Activated CD4-positive, alpha-beta T cell treated with anti-CD3 and anti-CD28 coated beads for 24 hours (primary cell): ENCODE results near the gene NCMAP.
"Not testable (repeated sequence)": the region's sequence is repeated elsewhere in the genome, so short reads cannot be mapped to it uniquely, and the experiment has no call there.

Experiments used
- DNase-seq, 2 donors: peaks; one replicate each; pipeline ENCODE4 v3.0.0-alpha.2; 2020; ENCODE audit warnings: low read depth in 2 of 2

NCMAP gene

GRCh38 chr1:24541711-24542346, 14.1 kb upstream of the NCMAP start:
- peak in 1 of 2 donors; percentile 30 for DNase-seq

DNA sequence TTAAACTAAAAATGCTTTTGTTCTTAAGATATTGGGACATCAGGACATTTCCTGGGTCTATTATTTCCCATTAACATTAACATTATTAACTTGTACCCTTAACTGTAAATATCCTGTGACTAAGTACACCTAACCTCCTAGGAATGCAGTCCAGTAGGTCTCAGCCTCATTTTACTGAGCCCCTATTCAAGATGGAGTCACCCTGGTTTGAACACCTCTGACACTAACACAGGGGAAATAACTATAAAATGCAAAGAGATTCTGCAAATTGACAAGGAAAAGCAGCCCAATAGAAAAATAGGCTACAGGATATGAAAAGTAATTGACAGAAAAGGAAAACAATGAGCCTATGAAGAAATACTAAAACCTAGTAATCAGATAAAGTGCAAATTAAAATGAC, 11.6 kb upstream of the NCMAP start:
- no peak for DNase-seq

DNA sequence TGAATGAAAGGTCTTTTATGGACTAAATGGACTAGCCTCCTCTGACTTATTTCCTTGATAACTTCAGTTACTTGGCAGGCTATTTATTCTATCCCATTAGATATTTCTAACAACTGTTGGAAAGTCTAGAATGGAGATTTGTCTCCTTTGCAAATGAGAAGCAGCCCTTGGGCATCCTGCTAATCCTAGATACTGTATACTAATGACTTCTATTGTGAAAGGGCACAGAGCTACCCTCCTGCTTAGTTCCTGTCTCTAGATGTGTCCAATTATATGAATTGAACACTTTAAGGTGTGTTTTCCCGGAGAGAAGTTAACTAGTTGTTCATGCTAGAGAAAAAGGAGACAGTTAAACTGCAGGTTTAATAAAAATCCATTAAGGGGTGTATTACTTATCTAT, 10.2 kb upstream of the NCMAP start:
- no peak for DNase-seq

DNA sequence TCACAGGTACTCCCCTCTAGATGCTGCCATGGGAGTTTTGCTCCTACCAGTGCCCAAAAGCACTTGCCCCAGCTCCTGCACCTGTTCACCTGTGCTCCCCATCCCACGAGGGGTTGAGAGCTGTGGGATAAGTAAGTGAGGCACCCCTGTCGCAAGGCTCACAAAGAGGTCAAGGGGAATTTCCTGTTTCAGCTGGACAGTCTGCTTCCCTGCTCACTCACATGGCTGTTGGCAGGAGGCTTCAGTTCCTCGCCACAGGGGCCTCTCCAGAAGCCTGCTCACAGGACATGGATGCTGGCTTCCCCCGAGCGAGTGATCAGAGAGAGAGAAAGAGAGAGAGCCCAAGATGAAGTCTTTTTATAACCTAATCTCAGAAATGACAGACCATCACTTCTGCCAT, 8.7 kb upstream of the NCMAP start:
- DNase-seq, result no peak

GRCh38 chr1:24548070-24548469, 7.8 kb upstream of the NCMAP start:
- no peak for DNase-seq

GRCh38 chr1:24549210-24549609, 6.7 kb upstream of the NCMAP start:
- DNase-seq, result not testable (repeated sequence)

GRCh38 chr1:24551290-24551959, 4.5 kb upstream of the NCMAP start:
- no peak for DNase-seq

GRCh38 chr1:24551960-24552571, 3.8 kb upstream of the NCMAP start:
- no peak for DNase-seq

DNA sequence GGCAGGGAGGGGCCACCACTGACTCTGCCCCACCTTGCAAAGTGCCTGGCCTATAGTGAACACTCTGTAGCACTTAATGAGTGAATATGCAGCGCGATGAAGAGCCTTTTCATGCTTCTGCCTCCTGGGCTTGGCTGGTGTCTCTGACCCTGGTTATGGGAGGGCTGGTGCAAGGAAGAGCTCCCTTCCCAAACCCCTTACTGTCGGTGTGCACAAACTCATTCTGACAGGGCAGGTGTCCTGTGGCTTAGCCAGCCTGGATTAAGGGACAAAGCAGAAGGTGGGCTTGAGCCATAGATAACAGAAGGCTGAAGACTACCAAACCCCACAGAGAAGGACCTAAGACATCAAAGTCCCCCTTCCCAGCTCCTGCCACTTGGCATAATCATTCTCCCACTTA, 2.0 kb upstream of the NCMAP start:
- DNase-seq, result no peak

DNA sequence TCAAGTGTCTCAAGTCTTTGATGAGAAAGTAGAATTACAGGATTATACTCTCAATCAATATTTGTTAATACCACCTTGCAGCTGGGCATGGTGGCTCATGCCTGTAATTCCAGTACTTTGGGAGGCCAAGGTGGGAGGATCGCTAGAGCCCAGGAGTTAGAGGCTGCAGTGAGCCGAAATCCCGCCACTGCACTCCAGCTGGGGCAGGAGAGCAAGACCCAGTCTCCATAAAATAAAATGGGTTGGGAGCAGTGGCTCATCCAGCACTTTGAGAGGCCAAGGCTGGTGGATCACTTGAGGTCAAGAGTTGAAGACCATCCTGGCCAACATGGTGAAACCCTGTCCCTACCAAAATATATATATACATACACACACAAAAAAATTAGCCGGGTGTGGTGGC, 1.2 kb upstream of the NCMAP start:
- DNase-seq, result no peak

GRCh38 chr1:24556414-24556795, 518 bp downstream of the NCMAP start:
- DNase-seq, result no peak

GRCh38 chr1:24557220-24557619, 1.3 kb downstream of the NCMAP start:
- DNase-seq, result no peak

GRCh38 chr1:24557711-24558131, 1.8 kb downstream of the NCMAP start:
- DNase-seq, result no peak

- DNase-seq, result no peak
Measured at GRCh38 chr1:24558455-24558854, 2.6 kb downstream of the NCMAP start.

DNA sequence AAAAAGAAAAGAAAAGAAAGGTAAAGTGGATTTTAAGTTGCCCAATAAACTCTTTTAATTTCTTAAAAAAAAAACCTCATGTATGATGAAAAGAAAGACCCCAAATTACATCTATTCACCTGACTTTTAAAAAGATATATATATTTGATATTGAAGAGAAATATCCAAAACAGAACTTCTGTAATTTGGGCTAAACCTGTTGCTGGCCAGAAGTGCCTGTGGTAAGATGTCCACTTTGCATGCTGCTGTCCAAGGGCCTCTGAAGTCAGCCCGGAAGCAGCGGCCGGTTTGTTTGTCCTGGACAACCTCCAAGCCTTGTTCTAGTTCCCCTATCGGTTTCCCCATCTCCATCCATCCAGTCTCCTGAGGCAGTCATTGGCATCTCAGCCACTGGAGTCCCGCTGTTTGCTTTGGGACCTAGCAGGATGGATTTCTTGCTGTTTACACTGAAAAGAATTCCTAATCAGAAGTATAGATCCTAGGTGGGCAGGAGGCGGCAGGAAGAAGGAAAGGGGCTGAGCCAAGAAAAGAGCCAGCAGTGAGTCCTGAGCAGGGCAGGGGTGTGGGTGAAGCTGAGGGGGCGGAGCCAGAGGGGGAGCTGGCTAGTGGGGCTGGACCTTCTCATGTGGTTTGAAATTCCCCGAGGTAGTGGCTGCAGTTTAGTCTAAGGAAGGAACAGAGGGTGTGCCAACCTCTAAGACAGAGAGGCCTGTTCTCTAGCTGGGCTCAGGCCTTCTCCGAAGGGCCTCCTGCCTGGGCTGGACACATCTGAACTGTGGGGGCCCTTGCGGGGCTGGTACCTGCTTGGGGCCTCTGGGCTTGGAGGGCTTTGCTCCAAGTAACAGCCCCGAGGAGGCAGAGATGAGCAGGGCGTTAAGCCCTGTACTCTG, 3.3 kb downstream of the NCMAP start:
- DNase-seq, result no peak

GRCh38 chr1:24560361-24560760, 4.5 kb downstream of the NCMAP start:
- no peak for DNase-seq

- no peak for DNase-seq
Measured at GRCh38 chr1:24562625-24563024, 6.7 kb downstream of the NCMAP start.

GRCh38 chr1:24564695-24565094, 8.8 kb downstream of the NCMAP start:
- no peak for DNase-seq

DNA sequence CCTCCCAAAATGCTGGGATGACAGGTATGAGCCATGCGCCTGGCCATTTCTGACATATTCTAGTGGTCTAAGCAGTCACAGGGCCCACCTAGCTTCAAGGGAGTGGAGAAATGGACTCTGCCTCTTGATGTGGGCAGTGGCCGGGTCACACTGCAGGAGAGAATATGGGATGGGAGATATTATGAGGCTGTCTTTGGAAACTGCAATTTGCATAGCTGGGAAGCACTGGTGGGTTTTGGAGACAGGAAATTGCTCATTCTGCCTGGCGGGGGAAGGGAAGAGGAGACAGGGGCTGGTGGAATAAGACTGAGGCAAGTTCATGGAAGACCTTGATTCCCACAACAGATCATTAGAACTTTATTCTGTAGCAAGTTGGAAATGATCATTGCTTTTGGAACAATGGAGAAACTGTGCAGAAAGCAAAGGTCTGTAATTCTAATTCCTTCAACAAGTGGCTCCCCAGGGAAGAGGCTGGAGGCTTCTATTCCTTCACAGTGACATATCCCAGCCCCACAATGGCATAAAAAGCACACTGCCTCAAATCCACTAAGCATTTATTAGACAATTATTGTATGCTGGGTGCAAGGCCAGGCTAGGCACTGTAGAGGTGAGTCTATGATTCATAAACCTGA, 10.5 kb downstream of the NCMAP start:
- DNase-seq, result no peak

DNA sequence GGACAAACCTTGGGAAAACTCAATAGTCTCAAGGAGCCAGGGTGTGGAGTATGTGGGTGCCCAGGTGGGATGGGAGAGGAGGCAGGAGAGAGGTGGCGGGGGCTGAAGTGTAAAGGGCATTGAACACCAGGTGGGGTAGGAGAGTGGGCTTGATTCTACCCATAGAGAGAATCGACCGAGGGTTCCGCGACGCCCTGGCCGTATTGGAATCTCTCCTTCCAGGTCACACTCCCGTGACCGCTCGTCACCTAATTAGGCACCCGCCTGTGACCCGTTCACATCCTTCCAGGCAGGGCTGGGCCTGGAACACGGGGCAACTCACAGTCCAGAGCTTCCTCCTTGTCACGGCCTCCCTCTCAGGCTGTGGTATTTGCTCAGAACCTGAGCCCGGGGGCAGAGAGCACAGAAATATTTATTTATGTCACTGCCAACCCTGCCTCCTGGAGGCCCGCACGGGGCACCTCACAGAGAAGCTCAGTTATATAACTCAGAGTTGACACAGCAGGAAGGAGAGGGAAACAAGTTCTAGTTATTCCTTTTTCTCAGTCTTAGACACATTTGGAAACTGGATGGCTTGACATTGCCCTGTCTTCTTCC, 12.0 kb downstream of the NCMAP start:
- no peak for DNase-seq

DNA sequence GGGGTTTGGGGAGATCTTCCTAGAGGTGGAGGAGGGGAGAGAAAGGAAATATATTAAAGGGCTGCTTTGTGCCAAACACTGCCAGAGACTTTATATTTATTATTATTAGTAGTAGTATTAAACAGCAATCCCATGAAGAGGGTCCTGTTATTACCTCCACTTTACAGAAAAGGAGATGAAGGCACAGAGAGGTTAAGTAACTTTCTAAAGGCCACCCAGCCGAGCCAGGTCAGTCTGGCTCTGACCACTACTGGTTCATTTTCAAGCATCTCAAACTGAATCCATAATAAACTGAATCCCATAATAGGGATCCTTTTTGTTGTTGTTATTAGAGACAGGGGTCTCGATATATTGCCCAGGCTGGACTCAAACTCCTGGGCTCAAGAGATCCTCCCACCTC, 12.6 kb downstream of the NCMAP start:
- DNase-seq, result no peak
